Measurements from ENCODE around the gene CCL11.

DNA sequence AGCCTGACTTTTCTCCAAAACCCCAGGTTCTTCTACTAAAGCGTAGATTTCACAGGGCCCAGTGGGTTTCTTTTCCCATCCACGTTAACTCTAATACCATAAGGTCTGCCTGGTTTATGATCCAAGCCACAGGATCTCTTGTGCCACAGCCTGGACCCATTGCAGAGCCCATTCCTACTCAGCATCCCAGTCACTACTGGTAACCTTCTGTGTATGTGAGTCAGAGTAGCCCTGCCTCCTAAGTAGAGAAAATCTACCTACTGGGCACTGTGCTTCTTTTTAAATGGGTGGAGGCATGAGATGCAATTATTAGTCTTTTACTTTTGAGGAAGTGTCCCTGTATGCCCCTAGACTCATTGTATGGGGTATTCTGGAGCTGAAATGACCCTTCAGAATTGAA lies 13.5 kb downstream of the CCL11 start:
- TF ChIP-seq GATA3 (IDR thresholded peaks at IDR 0.05; ENCODE audit: low read depth, low read length) (no peak), GATA2 (IDR thresholded peaks at IDR 0.05; ENCODE audit: low read depth, low read length) (no peak)

Measured in SH-SY5Y (cell line).